ENCODE measurements around the gene CDH6.

GRCh38 chr5:31193591-31194467 is at the start of gene CDH6:
- TF ChIP-seq CTCF (IDR thresholded peaks at IDR 0.05), result no peak
- TF ChIP-seq EP300 (IDR thresholded peaks at IDR 0.05), result no peak
